Dendritic cell treated with granulocyte-macrophage colony-stimulating factor and Interleukin-4, amounts not matched to agents 40 ng/mL and 50 ng/mL, for 4 days (primary cell): ENCODE measurements around the gene CTNNBL1.
"Not testable (repeated sequence)": the region's sequence is repeated elsewhere in the genome, so short reads cannot be mapped to it uniquely, and the experiment has no call there.

Experiments
- H3K27ac Mint-ChIP-seq: one replicate; pipeline ENCODE4 v1.8.0; 2022; ENCODE audit warnings: mild to moderate bottlenecking, mixed read lengths
- H3K27me3 Mint-ChIP-seq: one replicate; pipeline ENCODE4 v1.8.0; 2022; ENCODE audit warnings: mild to moderate bottlenecking, mixed read lengths
- H3K36me3 Mint-ChIP-seq: one replicate; pipeline ENCODE4 v1.8.0; 2022; ENCODE audit warnings: low read depth, mixed read lengths
- H3K4me1 Mint-ChIP-seq: one replicate; pipeline ENCODE4 v1.8.0; 2022; ENCODE audit warnings: low read depth, mixed read lengths
- H3K4me3 Mint-ChIP-seq: one replicate; pipeline ENCODE4 v1.8.0; 2022; ENCODE audit warnings: mild to moderate bottlenecking, moderate library complexity, mixed read lengths
- H3K9me3 Mint-ChIP-seq: one replicate; pipeline ENCODE4 v1.8.0; 2022; ENCODE audit warnings: mixed read lengths
- intact Hi-C: fragments of 100-400 bp; cut with micrococcal nuclease; formaldehyde crosslinking; loops from one replicate; pipeline ENCODE4 v1.15.0; 2022

CTNNBL1 gene

GRCh38 chr20:37693635-37694626 is at the start of gene CTNNBL1:
Gene CTNNBL1 (plus strand): TSS chr20:37694030. CDS start chr20:37694123, 93 bp downstream.
- peaks cover 29% of the 10 kb centered on the region for H3K4me1 Mint-ChIP-seq
- H3K36me3 Mint-ChIP-seq = peaks cover 15% of the 10 kb centered on the region
- peaks cover 26% of the 10 kb centered on the region for H3K27me3 Mint-ChIP-seq
- H3K9me3 Mint-ChIP-seq = no peaks in the 10 kb centered on the region
- peak within 1 kb of the TSS; percentile 91 for H3K27ac Mint-ChIP-seq
- peak within 1 kb of the TSS; percentile 96 for H3K4me3 Mint-ChIP-seq
- intact Hi-C loops = no loop called here

- Mint-ChIP-seq H3K36me3 (no peaks in the 10 kb centered on the region), H3K27ac (no peak overlapping the region), H3K9me3 (no peaks in the 10 kb centered on the region), H3K27me3 (peaks cover 32% of the 10 kb centered on the region), H3K4me1 (no peaks in the 10 kb centered on the region), H3K4me3 (no peak overlapping the region)
- intact Hi-C loops = no loop called here
These were observed 49.2 kb upstream of the CTNNBL1 start for GRCh38 chr20:37644605-37645004.

GRCh38 chr20:37647946-37648345 is 45.9 kb upstream of the CTNNBL1 start:
- Mint-ChIP-seq H3K4me3 (no peak overlapping the region), H3K27me3 (peaks cover 20% of the 10 kb centered on the region), H3K36me3 (no peaks in the 10 kb centered on the region), H3K9me3 (no peaks in the 10 kb centered on the region), H3K4me1 (peaks cover 5% of the 10 kb centered on the region), H3K27ac (no peak overlapping the region)
- intact Hi-C loops = no loop called here

- Mint-ChIP-seq H3K4me1 (peaks cover 5% of the 10 kb centered on the region), H3K4me3 (no peak overlapping the region), H3K36me3 (no peaks in the 10 kb centered on the region), H3K9me3 (no peaks in the 10 kb centered on the region), H3K27ac (no peak overlapping the region), H3K27me3 (peaks cover 19% of the 10 kb centered on the region)
- intact Hi-C loops = no loop called here
These were observed 44.8 kb upstream of the CTNNBL1 start for GRCh38 chr20:37649017-37649416.

GRCh38 chr20:37649676-37650370 is 44.0 kb upstream of the CTNNBL1 start:
- H3K27me3 Mint-ChIP-seq = peaks cover 19% of the 10 kb centered on the region
- H3K9me3 Mint-ChIP-seq = no peaks in the 10 kb centered on the region
- H3K36me3 Mint-ChIP-seq = no peaks in the 10 kb centered on the region
- intact Hi-C loops = no loop called here
- H3K4me1 Mint-ChIP-seq = peaks cover 5% of the 10 kb centered on the region
- no peak overlapping the region for H3K4me3 Mint-ChIP-seq
- no peak overlapping the region for H3K27ac Mint-ChIP-seq

- no peak overlapping the region for H3K4me3 Mint-ChIP-seq
- peaks cover 17% of the 10 kb centered on the region for H3K27me3 Mint-ChIP-seq
- H3K36me3 Mint-ChIP-seq = no peaks in the 10 kb centered on the region
- H3K27ac Mint-ChIP-seq = no peak overlapping the region
- intact Hi-C loops = no loop called here
- H3K4me1 Mint-ChIP-seq = peaks cover 5% of the 10 kb centered on the region
- no peaks in the 10 kb centered on the region for H3K9me3 Mint-ChIP-seq
These were observed 43.2 kb upstream of the CTNNBL1 start for GRCh38 chr20:37650661-37651060.

- no peak overlapping the region for H3K27ac Mint-ChIP-seq
- H3K36me3 Mint-ChIP-seq = no peaks in the 10 kb centered on the region
- no peaks in the 10 kb centered on the region for H3K9me3 Mint-ChIP-seq
- peaks cover 5% of the 10 kb centered on the region for H3K4me1 Mint-ChIP-seq
- peaks cover 16% of the 10 kb centered on the region for H3K27me3 Mint-ChIP-seq
- intact Hi-C loops = no loop called here
- H3K4me3 Mint-ChIP-seq = no peak overlapping the region
These were observed 41.9 kb upstream of the CTNNBL1 start for GRCh38 chr20:37651932-37652331.

GRCh38 chr20:37656945-37657344 is 36.9 kb upstream of the CTNNBL1 start:
- intact Hi-C loops = no loop called here
- peaks cover 15% of the 10 kb centered on the region for H3K27me3 Mint-ChIP-seq
- no peaks in the 10 kb centered on the region for H3K9me3 Mint-ChIP-seq
- H3K4me3 Mint-ChIP-seq = no peak overlapping the region
- H3K4me1 Mint-ChIP-seq = peaks cover under 1% of the 10 kb centered on the region
- no peaks in the 10 kb centered on the region for H3K36me3 Mint-ChIP-seq
- no peak overlapping the region for H3K27ac Mint-ChIP-seq

GRCh38 chr20:37657924-37658804 is 35.7 kb upstream of the CTNNBL1 start:
- intact Hi-C loops = no loop called here
- no peaks in the 10 kb centered on the region for H3K9me3 Mint-ChIP-seq
- H3K27ac Mint-ChIP-seq = no peak overlapping the region
- no peaks in the 10 kb centered on the region for H3K36me3 Mint-ChIP-seq
- peaks cover 16% of the 10 kb centered on the region for H3K27me3 Mint-ChIP-seq
- H3K4me1 Mint-ChIP-seq = no peaks in the 10 kb centered on the region
- H3K4me3 Mint-ChIP-seq = no peak overlapping the region

GRCh38 chr20:37661519-37661918 is 32.3 kb upstream of the CTNNBL1 start:
- Mint-ChIP-seq H3K27me3 (peaks cover 15% of the 10 kb centered on the region), H3K9me3 (peaks cover 9% of the 10 kb centered on the region), H3K36me3 (no peaks in the 10 kb centered on the region), H3K27ac (no peak overlapping the region), H3K4me3 (no peak overlapping the region), H3K4me1 (no peaks in the 10 kb centered on the region)
- intact Hi-C loops = no loop called here

- Mint-ChIP-seq H3K36me3 (no peaks in the 10 kb centered on the region), H3K4me3 (no peak overlapping the region), H3K9me3 (peaks cover 9% of the 10 kb centered on the region), H3K4me1 (no peaks in the 10 kb centered on the region), H3K27ac (no peak overlapping the region), H3K27me3 (peaks cover 10% of the 10 kb centered on the region)
- intact Hi-C loops = no loop called here
These were observed 31.5 kb upstream of the CTNNBL1 start for GRCh38 chr20:37662308-37662707.

- H3K4me1 Mint-ChIP-seq, H3K9me3 Mint-ChIP-seq, H3K27ac Mint-ChIP-seq, H3K36me3 Mint-ChIP-seq, H3K4me3 Mint-ChIP-seq, intact Hi-C loops: not testable (repeated sequence)
- peaks cover 13% of the 10 kb centered on the region for H3K27me3 Mint-ChIP-seq
These were observed 29.2 kb upstream of the CTNNBL1 start for GRCh38 chr20:37664595-37664994.

- intact Hi-C loops = no loop called here
- Mint-ChIP-seq H3K4me3 (no peak overlapping the region), H3K36me3 (no peaks in the 10 kb centered on the region), H3K9me3 (peaks cover 9% of the 10 kb centered on the region), H3K27ac (no peak overlapping the region), H3K27me3 (peaks cover 23% of the 10 kb centered on the region), H3K4me1 (peaks cover 9% of the 10 kb centered on the region)
These were observed 25.7 kb upstream of the CTNNBL1 start for GRCh38 chr20:37668166-37668565.
